Urothelium cell line (cell line): ENCODE results near the gene TIRAP.
"Not testable (repeated sequence)": the region's sequence is repeated elsewhere in the genome, so short reads cannot be mapped to it uniquely, and the experiment has no call there.

Source experiments
- DNase-seq: peaks from one replicate; pipeline ENCODE4 v3.0.0; 2011; ENCODE audit warnings: low spot score, mixed read lengths
- FAIRE-seq: peaks from 2 replicates; lab custom pipeline; 2011; peaks lifted over from hg19 to GRCh38; lab: Jason Lieb, UNC

The TIRAP gene

DNA sequence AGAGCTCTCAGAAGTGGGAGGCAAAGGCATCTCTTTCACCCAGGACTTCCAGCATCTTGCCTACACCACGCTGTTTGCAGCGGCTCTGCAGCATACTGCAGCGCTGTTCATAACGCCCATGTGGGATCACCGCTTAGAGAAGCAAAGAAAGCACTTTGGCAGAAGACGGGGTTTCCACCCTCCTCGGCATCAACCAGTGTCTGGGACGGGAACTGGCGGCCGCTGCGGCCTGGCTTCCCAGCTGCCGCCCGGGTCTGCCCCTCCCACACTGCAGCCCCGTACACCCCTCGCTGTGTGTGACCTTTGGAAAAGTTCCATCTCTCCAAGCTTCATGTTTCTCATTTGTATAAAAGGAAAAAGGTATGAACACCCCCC is 545 bp upstream of the TIRAP start:
- DNase-seq = no peak
- FAIRE-seq = no peak

- DNase-seq (peak; percentile 50), FAIRE-seq (no peak)
These were observed 1.9 kb downstream of the TIRAP start for GRCh38 chr11:126284829-126285228.

GRCh38 chr11:126288237-126288636 is 5.3 kb downstream of the TIRAP start:
- FAIRE-seq (no peak), DNase-seq (no peak)

DNA sequence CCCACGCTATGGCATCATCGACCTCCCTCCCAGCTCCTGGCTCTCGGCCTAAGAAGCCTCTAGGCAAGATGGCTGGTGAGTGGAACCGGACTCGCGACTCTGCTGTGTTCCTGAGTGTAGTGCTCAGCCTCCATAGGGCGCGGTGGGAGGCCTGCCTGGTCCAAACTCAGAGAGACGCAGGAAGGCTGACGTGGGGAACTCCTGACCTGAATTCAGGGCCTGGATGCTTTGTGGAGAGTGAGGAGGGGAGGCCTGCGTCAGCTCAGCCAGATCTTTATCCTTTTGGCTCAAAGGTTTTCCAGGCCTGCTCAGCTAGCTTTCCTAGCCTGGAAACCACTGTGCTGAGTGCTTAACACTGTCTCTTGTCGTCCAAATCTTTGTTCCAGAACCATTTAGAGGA is 8.0 kb downstream of the TIRAP start:
- no peak for FAIRE-seq
- DNase-seq = no peak

GRCh38 chr11:126293726-126294125 is 10.8 kb downstream of the TIRAP start:
- no peak for DNase-seq
- no peak for FAIRE-seq

- DNase-seq = no peak
- no peak for FAIRE-seq
These were observed 14.1 kb downstream of the TIRAP start for GRCh38 chr11:126297004-126297403.

DNA sequence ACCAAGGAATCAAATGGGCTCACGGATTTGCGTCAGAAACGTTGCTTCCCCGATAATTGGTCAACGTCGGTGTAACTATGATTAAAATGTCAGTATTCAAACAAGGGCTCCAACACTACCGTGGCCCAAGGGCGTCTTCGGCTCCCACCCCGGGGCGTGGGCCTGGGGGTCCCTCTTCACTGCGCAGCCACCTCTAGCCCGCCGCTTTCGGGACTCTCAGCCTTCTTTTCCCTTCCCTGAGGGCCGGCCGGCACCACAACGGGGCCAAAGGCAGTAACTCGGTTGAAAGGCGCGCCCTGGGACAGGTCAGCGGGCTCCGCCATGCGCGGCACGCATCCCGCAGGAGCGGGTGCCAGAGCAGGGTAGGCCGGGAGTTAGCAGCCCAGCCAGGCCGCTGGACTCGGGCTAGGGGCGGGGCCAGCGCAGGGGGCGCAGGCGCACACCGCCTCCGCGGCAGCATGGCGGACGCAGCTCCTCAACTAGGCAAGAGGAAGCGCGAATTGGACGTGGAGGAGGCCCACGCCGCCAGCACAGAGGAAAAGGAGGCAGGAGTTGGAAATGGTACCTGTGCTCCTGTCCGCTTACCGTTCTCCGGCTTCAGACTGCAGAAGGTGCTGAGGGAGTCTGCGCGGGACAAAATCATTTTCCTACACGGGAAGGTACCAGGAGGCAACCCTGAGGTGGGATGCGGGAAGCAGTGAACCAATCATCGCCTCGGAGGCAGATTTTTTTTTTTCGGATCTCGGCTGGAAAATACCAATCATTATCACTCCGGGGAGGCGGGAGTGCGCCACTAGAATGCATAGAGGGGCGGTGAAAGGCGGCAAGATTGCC is 20.9 kb downstream of the TIRAP start, which contains the start of gene DCPS:
TSS of gene DCPS (plus strand) at position 438 of the 834 bp plus-strand sequence. CDS start at position 459, 21 bp downstream.
- FAIRE-seq (no peak), DNase-seq (peak; percentile 93)

DNA sequence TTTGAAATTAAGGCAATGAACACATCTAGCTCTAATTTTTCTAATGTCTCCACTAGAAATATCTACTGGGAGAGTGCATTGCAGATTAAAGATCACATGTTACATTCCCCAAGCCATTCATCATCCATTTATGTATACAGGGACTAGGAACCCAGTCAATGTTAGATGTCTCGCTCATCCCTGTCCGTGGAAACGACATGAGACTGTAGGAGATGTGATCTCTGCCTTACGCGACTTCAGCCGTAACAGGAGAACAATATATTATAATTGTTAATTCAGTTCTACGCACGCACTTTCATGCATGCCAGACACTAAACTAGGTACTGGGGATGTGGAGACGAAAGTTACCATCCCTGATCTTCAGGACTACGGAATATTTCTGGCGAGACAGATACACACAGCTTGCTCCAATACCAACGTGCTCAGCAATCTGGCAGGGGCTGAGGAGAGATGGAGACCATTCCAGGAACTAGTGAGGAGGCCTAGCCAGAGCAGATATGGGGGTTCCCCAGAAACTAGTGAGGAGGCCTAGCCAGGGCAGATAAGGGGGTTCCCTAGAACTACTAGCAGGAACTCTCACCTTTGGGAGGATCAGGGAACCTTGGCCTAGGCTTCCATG is 21.7 kb downstream of the TIRAP start:
- no peak for FAIRE-seq
- DNase-seq = no peak

DNA sequence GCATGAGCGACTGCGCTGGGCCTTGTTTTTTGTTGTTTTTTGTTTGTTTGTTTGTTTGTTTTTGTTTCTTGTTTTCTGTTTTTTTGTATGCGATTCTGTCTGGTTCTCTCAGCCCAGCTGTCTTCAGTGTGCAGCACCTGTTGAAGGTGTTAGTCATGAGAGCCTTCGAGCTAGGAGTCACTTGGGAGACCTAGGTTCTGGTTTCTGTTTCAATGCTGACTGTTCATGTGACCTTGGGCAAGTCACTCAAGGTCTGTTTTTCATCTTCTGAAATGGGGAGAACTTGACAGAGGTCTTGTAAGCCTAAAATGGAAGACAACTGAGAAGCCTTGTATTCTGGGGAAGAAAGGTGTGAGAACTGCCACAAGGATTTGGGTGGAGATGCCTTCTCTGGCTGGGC is 22.8 kb downstream of the TIRAP start:
- DNase-seq (no peak), FAIRE-seq (no peak)

- FAIRE-seq = no peak
- no peak for DNase-seq
These were observed 24.8 kb downstream of the TIRAP start for GRCh38 chr11:126307706-126308105.

GRCh38 chr11:126308271-126308671 is 25.4 kb downstream of the TIRAP start:
- FAIRE-seq (no peak), DNase-seq (no peak)

DNA sequence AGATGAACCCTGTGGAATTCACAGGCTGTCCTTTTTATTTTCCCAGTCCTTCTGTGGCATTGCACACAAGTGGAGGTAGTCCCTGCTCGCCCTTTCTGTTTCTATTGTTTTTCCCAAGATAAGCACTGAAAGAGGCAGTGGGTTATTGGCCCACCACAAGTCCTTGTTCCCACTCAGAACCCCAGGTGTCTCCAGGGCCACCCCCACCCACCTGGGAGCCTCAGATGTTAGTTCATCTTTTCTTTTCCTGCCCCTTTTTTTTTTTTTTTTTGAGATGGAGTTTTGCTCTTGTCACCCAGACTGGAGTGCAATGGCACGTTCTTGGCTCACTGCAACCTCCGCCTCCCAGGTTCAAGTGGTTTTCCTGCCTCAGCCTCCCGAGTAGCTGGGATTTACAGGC is 25.9 kb downstream of the TIRAP start:
- DNase-seq, FAIRE-seq: not testable (repeated sequence)

GRCh38 chr11:126310200-126310991 is 27.5 kb downstream of the TIRAP start:
- no peak for FAIRE-seq

DNA sequence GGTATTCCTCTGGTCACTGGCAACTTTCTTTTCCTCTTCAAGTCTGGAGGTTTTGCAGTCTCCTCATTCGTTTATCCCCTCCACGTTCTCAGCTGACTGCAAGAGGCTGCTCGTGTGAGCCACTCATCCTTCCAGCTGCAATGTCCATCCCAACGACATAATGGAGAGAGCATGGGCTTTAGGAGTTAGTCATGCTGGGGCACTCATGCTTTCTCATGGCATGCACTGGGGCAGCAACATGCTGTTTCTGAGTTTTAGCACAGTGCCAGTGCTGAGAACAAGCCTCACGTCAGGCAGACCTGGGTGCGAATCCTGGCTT is 28.1 kb downstream of the TIRAP start:
- no peak for FAIRE-seq
- no peak for DNase-seq

More at GRCh38 chr11:126310200-126310991, 27.5 kb downstream of the TIRAP start:
- peak; percentile 60 for DNase-seq

DNA sequence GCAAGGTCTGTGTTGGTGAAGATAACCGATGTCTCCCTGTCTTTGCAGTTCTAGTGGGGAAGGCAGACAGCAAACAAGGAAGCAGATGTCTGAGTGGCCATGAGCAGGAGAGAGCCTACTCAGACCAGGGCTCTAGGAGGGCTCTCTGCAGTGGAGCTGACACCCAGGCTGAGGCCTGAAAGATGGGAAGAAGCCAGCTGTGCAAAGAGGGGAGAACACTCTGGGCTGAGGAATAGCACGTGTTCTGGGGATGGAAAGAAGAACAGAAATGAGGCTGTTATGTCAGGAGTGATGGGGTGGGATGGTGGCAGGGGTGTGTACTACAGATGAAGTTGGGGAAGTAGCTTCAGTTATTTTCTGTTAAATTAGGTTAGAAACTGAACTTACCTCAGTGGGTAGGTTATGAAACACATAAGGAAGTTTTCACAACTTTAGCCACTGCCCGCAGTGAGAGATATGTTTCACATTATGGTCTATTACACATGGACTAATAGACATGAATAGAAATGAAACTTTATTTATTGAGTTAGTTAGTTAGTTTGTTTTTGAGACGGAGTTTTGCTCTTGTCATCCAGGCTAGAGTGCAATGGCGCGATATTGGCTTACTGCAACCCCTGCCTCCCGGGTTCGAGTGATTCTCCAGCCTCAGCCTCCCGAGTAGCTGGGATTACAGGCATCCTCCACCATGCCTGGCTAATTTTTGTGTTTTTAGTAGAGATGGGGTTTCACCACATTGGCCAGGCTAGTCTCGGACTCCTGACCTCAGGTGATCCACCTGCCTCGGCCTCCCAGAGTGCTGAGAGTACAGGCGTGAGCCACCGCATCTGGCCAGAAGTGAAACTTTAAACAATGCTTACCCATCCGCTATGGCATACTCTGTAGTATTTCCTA is 28.8 kb downstream of the TIRAP start:
- FAIRE-seq (no peak), DNase-seq (no peak)

- DNase-seq = no peak
- no peak for FAIRE-seq
These were observed 30.1 kb downstream of the TIRAP start for GRCh38 chr11:126312961-126313360.

DNA sequence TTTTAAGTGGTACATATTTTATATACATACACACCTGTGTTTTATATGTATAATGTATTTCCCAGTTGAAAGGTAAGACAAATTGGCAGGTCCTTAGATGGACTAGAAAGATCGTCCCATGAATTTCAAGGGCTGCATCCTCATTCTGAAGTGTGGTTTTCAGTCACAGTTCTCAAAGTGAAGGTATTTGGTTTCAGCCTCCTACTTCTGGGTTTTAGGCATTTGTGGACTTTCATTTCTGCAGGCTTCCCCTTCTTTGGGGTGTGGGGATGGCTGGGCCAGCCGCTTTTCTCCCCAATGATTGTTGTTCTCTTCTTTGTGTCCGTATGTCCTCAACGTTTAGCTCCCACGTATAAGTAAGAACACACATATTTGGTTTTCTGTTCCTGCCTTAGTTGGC is 30.9 kb downstream of the TIRAP start:
- DNase-seq (no peak), FAIRE-seq (no peak)

- DNase-seq (no peak), FAIRE-seq (no peak)
These were observed 34.5 kb downstream of the TIRAP start for GRCh38 chr11:126317432-126317755.

DNA sequence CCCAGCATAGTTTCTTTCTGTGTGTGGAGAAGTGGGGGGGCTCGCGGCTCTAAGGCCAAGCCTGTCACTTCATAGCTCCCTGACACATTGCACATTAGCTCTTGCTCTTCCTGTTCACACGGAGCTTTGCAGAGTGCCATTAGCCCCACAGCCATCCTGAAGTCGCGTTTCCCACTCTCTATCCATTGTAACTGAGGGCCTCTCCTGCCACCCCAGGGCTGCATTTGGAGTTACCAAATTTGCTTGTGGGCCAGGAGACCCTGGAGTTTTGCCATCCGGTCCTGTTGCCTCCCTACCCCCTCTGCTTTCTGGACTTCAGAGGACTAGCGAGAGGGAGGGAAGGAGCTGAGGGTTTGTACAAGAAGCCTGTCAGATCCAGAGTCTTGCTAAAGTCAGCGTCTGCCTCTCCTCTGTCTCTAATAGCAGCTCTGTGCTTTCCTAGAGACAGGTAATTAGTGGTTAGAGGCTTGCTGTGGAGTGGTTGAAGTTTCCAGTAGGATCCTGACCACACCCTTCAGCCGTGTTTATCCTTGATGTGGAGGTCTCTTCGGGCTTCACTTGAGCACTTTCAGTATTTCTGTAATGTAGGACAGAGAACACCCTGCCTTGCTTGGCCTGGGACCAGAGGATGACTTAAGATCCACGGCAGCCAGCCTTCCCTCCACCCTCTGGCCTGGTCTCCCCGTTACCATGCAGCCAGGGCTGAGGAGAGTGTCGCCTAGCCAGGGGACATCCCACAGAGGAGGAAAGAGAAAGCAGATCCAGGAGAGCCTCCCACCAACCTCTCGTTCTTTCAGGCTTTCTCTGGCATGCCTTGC is 35.1 kb downstream of the TIRAP start:
- FAIRE-seq (no peak), DNase-seq (no peak)
